ENCODE data around the gene NOD1.

DNA sequence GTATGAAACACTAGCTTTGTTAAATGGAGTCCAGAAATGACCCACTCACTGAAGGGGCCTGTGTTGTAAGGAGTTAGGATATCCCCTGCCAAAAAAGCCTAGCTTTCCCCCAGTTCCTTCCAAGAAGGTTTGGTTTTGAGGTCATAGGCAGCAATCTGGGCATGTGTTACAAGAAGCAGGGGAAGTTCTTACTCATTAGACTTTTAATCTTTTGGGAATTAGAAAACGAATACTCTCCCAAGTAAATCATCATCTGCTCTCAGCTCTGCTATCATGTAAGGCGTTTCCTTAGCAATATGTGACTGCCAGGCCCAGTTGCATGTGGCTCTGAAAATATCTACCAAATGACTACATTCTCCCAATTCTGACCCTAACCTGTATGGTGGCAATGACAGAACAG, 3.7 kb downstream of the NOD1 start:
- TF ChIP-seq CTCF (IDR thresholded peaks at IDR 0.05) (no peak), POLR2A (IDR thresholded peaks at IDR 0.05) (no peak)

All from heart left ventricle (tissue), 13 donors.